NT2/D1 (cell line): ENCODE results near the gene OPRL1.

Experiments used
- YY1 ChIP-seq: IDR thresholded peaks from 2 replicates; pipeline ENCODE4 v1.6.1; 2011; ENCODE audit not compliant: insufficient read length, insufficient read depth
- ZNF274 ChIP-seq: IDR thresholded peaks from 2 replicates; pipeline ENCODE4 v1.6.1; 2011; ENCODE audit warnings: mild to moderate bottlenecking, low read depth, low read length

- no peak for TF ChIP-seq ZNF274
- TF ChIP-seq YY1: no peak
Observed at GRCh38 chr20:64116541-64117431, 36.9 kb downstream of the OPRL1 start.
